NCI-H1048 (cell line): ENCODE data around the gene ALPG.
"Not testable (repeated sequence)": the region's sequence is repeated elsewhere in the genome, so short reads cannot be mapped to it uniquely, and the experiment has no call there.

Source experiments
- DNase-seq: peaks from one replicate; lab custom pipeline; 2025; lab: John Stamatoyannopoulos, UW

Gene ALPG

DNA sequence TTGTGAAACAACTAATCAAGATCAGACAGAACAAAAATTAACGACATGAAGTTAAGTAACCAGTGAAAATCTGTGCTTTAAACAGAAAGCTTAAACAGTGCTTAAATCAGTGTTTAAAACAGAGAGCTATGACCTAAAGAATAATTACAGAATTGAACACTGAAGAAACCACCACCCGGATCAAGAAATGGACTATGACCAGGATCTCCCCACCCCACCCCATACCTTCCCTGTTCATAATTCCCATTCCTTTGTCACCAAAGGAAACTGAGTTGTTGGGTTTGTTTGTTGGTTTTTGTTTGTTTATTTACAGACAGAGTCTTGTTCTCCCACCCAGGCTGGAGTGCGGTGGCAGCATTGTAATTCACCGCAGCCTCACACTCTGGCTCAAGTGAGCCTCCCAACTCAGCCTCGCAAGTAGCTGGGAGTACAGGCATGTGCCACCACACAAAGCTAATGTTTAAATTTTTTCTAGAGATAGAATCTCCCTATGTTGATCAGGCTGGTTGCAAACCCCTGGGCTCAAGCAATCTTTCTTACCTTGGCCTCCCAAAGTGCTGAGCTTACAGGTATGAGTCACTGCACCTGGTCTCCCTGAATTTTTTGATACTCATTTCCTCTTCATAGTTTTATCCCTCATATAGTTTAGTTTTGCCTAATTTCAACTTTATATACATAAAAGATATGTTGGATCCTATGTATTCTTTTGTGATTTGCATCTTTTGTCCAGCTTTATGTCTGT is 8.2 kb upstream of the ALPG start:
- no peak for DNase-seq

DNA sequence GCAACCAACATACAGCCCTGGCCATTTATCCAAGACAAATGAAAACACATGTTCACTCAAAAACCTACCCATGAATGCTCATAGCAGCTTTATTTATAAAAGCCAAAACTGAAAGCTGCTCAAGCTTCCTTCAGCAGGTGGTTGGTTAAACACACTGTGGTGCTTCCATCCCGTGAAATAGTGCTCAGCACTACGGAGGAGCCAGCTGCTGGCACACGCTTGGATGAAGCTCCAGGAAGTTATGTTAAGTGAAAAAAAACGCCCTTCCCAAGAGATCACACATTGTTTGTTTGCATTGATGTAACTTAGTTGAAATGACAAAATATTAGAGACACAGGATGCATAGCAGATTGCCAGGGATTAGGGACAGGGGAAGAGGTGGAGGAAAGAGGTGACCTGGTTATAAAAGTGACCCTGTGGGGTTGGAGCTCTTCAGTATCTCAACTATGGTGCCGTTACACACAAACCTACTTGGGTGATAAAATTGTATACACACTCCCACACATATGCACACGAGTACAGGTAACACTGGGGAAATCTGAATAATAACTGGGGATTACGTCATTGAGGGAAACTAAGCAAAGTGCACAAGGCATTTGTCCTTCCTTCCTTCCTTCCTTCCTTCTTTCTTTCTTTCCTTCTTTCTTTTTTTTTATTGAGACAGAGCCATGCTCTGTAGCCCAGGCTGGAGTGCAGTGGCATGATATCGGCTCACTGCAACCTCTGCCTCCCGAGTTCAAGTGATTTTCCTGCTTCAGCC is 6.2 kb upstream of the ALPG start:
- DNase-seq, result no peak

DNA sequence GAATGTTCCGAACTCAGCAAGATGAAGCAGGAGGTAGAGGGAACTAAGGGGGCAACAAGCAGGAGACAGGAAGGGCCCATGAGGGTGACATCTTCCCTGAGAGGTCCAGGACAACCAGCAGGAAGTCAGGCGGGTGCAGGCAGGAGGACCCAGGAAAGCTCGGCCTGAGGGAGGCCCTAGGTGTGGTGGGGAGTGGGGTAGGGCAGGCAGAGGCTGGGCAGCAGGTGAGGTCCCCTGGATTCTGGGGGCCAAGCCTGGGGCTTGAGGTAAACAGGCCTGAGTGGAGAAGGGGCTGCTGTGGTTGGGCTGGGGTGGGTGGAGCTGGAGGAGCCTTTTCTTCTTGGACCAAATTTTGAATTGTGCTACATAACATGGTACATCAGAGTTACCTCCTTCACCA is 4.1 kb upstream of the ALPG start:
- DNase-seq, result no peak

DNA sequence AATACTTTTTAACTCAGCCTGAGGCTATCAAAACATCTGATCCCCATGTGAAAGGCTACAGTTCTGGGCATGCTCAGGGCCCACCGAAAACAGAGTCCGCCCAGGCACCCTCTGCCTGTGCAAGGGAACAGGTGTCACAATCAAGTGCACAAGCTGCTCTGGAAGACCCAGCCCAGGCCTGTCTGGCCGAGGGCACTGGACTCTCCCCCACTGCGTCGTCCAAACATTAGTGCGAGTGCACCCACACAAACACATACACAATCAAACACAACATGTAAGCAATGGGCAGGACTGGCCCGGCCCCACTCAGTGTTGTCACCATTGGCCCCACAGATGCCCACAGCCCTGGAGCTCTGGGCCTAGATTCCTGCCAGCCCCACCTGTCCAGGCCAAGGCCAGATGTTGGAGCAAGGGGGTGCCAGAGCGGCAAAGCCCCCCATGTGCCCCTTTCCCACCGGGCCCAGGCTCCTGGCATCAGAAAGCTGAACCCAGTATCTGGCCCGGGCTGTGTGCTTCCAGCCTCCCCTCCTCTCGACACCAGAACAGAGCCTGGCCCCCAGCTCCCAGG is 617 bp upstream of the ALPG start:
- no peak for DNase-seq

DNA sequence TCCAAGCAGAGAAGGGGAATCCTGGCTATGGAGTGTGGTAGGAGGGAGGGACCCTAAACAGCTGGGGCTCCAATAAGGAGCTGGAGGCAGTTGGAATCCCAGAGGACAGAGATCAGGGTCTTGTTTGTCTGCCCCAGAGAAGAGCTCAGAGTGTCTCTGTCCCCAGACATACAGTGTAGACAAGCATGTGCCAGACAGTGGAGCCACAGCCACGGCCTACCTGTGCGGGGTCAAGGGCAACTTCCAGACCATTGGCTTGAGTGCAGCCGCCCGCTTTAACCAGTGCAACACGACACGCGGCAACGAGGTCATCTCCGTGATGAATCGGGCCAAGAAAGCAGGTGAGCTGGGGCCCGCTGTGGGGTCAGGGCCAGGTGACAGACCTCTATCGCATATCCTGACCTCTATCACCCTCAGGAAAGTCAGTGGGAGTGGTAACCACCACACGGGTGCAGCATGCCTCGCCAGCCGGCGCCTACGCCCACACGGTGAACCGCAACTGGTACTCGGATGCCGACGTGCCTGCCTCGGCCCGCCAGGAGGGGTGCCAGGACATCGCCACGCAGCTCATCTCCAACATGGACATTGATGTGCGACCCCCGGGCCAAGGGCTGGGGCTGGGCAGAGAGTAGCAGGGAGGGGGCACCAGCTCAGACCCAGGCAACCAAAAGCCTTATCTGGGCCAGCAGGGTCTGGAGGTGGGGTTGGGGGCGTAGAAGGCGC is 945 bp downstream of the ALPG start:
- DNase-seq, result not testable (repeated sequence)

DNA sequence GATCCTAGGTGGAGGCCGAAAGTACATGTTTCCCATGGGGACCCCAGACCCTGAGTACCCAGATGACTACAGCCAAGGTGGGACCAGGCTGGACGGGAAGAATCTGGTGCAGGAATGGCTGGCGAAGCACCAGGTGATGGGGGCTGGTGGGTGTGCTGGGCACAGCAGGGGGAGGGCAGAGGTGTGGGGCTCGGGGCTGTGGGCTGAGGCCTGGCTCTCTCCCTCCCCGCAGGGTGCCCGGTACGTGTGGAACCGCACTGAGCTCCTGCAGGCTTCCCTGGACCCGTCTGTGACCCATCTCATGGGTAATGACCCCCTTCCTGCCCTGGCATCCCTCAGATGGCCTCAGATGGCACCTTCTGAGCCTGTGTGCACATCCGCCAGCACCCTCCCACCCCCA is 1.6 kb downstream of the ALPG start:
- DNase-seq, result not testable (repeated sequence)

DNA sequence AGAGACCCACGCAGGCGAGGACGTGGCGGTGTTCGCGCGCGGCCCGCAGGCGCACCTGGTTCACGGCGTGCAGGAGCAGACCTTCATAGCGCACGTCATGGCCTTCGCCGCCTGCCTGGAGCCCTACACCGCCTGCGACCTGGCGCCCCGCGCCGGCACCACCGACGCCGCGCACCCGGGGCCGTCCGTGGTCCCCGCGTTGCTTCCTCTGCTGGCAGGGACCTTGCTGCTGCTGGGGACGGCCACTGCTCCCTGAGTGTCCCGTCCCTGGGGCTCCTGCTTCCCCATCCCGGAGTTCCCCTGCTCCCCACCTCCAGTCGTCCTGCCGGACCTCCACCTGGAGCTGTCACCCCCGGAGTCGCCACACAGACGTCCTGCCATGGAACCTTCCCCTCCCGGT is 3.0 kb downstream of the ALPG start:
- DNase-seq, result not testable (repeated sequence)

DNA sequence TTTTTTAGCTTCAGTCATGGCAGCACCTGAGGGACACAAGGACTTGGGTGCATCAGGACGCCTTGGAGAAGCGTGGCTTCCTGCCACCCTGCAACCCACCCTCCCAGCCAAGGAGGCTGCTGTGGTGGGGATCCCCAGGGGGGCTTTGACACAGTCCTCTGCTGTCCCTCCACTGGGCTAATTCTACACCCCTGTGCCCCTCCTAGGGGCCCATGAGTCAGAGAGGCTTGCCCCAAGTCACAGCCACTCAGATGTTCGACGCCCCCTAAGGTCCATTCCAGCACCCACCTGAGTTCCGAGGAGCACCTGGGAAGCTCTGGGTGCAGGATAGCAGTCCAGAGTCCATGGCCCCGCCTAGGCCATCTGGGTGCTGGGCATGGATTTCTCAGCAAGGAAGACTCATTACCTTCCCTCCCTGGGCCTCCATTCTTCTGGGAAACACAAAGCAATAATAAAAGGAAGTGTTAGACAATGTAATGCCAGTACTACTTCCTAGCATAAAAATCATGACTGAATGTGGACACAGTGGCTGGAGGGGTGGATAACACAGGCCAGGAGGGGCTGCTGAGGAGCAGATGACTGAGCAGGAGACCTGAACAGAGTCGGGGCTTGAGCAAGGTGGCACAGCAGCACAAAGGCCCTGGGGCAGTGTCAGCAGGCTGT is 3.7 kb downstream of the ALPG start:
- DNase-seq, result no peak

DNA sequence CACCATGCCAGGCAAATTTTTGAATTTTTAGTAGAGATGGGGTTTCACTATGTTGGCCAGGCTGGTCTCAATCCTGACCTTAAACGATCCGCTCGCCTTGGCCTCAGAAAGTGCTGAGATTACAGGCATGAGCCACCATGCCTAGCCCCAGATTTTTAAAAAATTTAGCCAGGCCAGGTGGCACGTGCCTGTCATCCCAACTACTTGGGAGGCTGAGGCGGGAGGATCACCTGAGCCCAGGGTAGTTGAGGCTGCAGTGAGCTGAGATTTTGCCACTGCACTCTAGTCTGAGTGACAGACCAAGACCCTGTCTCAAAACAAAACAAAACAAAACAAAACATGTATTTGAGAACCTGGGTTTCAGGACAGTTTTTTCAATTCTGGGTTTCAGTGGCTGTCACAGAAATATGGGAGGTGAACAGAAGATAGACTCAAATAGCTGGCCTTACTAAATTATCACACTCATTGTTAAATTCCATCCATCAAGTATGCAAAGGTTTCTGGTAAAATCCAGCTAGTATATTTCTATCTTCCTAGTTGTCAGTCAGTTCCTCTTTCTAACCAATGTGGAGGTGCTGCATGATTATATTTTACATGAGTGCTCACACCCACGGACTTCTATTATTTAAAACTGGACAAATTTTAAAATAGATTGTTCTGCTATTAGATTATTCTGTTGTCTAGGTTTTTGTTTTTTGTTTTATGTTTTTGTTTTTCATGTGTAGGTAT is 5.4 kb downstream of the ALPG start:
- no peak for DNase-seq

DNA sequence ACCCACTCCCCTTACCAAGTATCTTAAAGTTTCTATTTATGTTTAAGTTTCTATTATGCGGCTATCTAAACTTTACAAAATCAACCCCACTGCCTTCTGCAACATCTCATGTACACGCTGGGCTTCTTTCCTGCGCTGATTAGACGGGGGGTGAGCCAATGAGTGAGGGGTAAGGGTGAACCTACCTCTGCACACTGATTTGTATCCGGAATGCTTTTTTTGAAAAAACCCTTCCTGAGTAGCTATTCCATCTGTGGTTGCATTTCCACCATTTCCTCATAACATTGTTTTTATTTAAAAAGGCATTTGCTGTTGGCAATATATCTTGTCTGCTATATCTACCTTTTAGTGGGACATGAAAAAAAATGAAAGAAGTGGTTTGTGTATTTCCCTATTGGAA is 6.3 kb downstream of the ALPG start:
- no peak for DNase-seq

DNA sequence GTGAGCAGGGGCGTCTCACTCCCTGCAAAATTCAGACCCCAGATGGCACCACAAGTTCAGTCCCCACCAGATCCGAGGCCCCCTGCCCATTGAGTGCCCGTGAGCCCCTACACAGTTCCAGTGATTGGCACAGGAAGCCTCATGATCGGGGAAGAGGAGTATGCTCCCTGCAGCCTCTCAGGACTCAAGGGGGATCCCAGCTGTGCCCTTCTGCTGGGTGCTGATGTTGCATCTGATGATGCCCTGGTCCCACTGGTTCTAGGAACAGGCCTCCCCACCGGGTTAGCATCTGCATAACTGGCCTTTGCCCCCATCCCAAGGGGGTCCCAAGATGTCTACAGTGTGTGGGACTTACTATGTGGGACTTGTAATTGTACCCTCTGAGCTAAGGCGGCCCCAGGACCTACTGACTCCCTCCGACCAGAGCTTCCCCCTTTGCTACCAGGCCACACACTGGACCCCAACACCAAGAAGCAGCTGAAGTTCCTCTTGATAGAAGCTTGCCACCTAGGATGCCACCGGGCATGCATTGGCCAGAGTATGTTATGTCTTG is 8.6 kb downstream of the ALPG start:
- DNase-seq, result no peak

DNA sequence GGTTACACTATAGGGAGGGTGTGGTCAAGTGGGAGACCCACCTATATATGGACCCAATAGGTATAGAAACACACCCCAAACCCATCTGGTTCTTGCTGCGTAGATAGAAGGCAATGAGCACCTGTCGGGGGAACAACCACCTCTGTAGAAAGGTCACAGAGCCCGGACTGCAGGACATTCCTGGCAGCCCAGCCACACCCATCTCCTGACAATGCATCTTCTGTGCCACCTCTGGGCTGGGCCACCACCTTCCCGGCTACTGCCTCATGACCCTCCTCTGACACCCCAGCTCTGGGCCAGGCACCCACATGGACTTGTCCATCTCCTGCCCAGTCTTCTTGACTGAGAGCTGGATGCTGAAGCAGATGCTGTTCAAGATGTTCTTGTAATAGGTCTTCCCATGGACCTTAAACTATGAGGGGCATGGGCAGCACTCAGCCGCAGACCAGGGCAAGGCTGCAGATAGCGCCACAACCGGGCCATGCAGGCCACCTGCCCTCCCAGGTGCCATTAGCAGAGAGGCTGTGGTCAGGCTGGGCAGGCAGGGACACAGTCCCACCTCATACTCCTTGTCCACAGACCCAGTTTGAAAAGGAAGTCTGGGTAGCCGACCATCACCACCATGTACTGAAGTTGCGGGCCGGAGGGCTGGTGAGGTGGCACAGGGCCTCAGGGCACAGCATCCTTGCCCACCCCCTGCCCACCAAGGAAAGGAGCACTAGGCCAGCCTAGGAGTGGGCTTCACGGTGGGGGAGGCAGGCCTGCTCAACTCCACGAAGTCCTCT is 9.3 kb downstream of the ALPG start:
- no peak for DNase-seq

DNA sequence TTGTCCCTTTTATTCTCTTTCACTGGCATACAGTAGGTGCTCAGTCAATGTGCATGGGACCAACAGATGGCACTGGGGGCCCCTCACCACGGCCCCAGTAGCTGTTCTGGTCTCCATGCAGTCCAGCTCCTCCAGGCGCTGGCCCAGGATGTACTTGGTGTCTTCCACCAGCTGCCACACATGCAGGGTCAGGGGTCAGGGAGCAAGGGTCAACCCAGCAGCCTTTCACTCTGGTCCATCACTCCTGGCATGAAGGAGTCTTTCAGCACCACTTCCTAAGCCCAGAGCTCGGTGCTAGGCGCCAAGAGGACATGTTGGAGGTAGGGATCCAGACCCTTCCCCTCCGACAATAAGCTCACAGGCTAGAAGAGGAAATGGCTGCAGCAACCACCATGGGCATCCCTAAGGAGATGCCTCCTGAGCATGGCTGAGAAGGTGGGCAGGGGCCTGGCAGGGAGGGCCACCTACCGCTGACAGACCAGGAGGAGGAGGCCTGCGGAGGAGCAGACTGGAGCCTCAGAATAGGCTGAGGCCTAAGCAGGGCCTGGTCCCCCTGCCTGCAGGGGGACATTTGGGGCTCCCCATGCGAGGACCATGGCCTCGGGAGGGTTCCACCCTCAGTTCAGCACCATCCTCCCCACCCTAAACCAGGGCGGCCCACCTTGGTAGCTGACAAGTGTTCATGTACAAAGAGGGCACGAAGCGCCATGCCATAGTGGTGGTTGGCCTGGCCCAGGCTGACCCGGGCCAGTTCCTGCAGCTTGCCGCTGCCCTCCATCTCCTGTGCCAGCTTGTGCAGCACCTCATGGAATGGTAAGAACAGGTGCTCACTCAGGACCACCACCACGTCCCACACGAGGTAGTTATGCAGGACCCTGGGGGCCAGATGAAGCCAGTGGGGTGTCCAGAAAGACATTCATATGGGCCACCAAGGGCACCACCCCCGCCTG is 10.2 kb downstream of the ALPG start:
- no peak for DNase-seq

DNA sequence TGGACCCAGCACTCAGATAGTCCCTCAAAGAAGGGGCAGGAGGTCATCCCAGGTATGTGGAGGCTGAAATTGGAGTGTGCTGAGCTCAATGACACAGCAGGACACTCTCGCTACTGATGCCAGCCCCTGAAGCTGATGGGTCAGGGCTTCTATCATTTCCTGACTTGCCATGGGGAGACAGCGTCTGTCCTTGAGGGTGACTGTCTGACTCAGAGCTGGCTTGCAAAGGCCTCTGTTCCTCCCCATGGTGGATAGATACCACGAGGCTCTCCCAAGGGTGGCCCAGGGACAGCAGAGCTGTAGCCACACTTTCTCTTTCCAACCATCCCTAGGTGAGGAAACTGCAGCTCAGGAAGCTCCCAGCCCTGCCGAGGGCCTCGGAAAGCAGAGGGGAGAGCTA is 10.8 kb downstream of the ALPG start:
- no peak for DNase-seq

DNA sequence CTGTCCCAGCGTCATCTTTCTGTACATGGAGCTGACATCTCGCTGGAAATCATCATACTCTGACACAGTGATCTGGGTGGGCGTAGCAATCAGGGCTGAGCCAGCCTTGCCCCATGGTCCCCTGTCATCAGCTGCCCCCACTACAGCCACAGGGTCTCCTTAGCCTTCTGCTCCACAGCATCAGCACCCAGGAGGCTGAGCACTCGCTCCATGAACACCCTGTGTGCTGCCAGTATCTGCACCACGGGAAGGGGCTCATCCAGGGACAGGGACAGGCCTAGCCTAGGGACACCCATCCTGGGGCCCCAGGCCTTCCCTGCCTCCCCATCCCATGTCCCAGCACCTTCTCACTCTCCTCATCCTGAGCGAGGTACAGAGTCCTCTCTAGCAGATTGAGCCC is 11.4 kb downstream of the ALPG start:
- no peak for DNase-seq

DNA sequence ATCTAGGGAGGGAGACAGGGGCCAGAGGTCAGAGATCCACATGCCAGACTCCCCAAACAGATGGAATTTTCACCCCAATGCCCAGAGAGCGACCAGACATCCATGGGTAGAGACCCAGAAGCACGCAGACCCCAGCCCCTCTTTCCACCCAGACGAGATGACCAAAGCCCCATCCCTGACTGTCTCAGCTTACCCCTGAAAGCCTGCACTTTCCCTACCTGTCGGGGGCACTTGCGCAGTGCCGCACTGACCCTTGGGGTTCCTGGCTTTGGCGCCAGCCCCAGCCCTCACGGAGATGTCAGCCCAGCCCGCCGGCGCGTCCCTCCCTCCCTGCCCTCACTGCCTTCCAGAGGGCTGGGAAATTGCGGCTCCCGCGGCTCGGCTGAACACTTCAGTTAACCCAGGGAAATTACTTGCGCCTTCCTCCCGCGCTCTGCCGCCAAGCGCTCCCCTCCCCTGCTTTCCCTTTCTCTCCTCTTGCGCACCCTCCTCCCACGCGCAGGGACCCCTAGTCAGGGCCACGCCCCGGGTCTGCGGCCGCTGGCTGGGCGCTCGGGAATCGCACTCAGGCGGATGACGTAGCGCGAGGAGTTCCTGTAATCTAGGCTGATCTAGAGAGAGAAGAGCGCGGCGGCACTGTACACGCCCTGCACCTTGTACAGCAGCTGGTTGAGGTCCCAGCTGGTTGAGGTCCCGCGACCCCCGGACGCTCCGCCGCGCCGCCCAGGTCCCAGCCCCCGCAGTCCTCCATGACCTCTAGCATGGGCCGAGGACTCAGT is 12.0 kb downstream of the ALPG start:
- DNase-seq, result no peak

DNA sequence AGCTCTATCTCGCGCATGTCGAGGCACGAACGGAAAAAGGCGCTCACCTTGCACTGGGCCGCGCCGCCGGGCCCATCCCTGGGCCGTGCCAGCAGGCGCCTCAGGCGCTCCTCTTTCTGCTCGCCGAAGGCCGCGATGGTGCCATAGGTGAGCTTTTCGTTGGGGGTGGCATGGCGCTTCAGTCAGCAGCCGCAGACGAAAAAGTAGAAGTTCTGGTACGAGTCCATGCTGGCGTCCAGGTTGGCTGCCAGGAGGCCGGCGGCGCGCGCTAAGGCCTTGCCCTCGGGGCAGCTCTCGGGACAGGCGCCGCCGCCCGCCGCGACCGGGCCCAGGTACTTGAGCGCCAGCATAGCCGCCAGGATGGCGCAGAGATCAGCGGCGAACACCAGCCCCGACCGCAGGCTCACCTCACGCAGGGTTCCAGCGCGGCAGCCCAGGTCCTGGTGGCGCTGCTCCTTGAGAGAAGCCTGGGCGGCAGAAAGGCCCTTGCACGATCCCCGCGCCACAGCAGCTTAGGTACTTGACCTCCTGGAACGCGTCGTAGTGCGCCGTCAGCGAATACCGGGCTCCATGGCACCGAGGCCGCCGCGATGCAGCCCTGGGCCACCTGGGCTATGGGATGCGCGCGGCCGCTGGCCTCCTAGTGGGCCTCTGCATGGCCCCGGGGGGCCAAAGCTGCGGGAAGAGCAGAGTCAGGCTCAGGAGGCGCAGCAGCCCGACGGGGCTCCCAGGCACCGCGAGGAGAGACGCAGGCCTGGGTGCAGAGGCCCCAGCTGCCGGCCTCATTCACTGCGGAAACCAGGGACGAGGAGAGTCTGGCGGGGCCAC is 12.8 kb downstream of the ALPG start:
- DNase-seq, result no peak

DNA sequence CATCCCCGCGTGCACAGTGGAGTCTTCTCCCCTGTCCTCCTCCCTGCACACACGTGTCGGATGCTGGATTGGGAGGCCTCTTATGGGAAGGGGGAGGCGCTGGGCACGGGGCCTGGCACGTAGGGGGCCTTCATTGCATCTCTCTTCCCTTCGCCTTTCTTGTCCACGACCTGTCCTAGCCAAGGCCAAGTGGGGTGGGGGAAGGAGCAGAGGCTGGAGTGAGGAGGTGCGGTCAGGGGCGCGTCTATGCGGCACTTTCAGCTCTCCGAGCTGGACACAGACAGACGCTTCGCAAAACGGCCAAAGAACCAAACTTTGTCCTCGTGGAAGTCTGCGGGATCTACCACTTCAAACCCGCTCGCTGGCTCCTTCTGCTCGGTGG is 13.4 kb downstream of the ALPG start:
- no peak for DNase-seq
